GM21381 (cell line): ENCODE results near the gene COL9A3.
A peak's percentile ranks its signal among the peaks of the same experiment; 100 is the strongest.

Experiments used
- ATAC-seq: cut with Tn5 transposase; IDR thresholded peaks from one replicate; pipeline ENCODE4 v1.9.1; 2021; ENCODE audit warnings: mild to moderate bottlenecking, moderate library complexity; ENCODE audit not compliant: unreplicated experiment

Gene COL9A3

DNA sequence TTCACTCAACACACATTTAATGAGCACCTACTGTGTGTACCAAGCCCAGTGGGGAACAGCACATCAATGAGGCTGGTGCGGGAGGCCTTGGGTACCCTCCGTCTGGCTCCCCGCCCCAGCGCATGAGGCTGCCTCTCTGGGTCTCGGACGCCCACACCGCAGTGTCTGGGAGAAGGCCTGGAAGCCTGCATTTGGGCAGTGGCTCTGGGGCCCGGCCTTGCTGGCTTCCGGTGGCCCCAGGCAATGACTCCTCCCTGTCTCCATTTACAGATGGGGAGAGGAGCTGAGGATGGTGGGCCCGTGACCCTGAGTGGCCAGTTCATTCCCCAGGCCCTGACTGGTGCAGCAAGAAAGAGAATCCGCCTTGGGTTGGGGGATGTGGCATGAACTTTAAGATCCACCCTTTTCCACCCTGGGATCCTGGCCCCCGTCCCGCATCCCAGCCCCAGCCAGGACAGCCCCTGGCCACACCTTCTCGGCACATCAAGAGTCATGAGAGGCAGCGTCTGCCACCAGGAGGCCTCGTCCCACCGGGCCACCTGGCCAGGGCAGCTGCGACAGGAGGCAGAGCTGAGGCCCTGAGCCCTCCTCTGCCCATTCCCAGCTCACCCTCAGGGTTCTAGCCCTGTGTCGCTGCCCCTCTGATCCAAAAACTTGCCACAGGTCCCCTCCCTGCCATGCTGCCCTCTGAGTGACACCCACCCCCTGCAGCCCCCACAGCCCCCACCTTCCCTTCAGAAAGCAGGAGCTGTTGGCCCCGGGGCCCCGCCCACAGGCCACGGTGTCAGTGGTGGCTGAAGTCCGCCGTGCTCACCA, 38.0 kb upstream of the COL9A3 start:
- no peak for ATAC-seq

DNA sequence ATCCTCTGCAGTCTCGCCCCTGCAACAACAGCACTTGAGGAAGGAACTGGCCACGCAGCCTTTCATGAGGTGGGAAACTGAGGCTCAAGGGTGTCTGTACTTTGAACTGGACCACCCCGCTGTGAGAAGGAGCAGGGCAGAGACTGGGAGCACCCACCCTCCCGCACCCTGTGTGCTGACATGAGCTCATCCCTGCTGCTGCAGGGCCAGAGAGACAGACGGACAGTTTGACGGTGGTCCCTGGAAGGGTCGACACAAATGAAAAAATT, 37.5 kb upstream of the COL9A3 start:
- ATAC-seq = no peak

DNA sequence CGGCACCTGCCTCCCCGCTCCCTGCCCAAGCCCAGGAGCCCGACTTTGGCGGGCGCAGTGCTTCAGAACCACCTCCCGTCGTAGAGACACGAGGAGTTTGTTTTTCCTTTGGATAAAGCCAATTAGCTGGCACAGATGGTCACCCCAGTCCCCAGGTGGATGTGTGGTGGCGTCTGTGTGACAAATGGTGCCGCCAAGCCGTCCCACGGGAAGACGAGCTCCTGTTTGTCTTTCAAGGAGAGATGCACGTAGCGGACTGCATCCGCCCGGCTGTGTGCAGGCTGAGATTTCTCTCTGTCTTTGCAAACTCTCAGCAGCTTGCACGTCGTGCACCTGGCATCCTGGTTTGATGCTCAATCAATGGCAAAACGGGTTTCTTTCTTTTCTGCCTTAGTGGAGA, 36.6 kb upstream of the COL9A3 start:
- no peak for ATAC-seq

DNA sequence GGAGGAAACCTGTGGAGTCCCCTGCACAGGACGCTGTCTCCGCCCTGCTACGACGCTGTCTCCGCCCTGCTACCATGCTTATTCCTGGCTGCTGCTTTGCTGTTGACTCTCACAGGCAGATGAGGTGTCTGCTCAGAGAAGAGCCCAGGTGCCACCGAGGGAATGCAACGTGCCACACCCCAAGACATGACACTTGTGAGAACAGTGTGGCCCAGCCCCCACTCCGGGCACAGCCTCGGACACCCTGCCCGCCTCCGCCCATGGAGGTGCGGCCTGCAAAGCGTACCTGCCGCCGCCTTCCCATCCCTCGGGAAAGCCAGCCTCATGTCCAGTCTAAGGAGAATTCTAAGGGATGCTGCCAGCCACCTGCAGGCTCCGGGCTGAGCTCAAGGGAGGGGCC, 36.2 kb upstream of the COL9A3 start:
- no peak for ATAC-seq

DNA sequence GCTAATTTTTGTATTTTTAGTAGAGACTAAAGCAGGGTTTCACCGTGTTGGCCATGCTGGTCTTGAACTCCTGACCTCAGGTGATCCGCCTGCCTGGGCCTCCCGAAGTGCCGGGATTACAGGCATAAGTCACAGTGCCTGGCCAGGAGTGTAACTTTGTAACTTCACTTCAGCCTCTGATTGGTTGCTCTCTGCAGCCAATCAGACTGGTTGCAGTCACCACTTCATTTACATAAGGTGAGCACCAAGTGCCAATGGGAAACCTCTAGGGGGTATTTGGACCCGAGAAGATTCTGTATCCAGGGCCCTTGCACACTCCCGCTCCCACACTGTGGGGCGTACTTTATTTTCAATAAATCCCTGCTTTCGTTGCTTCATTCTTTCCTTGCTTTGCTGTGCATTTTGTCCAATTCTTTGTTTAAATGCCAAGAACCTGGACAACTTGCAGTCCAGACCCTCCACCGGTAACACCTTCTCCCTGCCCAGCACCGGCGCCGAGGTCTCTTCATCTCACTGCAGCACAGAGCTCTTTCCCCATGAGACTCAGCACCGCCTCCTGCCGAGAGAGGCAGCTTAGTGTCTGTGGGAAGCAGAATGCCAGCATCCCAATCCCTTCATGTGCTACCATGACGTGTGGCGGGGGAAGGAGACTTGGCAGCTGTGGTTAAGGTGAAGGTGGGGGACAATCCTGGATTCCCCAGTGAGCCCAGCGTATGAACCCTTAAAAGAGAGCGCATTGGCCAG, 34.5 kb upstream of the COL9A3 start:
- ATAC-seq = no peak

DNA sequence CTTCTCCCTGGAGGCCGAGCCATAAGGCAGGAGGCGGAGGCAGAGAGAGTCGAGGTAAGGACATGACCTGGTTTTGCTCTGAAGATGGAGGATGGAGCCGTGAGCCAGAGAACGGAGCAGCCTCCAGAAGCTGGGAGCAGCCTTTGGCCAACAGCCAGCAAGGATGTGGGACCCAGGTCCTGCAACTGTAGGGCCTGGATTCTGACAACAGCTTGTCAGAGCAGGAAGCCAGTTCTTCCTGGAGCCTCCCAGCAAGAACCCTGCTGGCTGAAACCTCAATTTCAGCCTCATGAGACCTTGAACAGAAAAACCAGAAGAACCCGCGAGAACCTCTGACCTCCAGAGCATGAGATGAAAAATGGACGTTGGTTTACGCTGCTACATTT, 34.0 kb upstream of the COL9A3 start:
- no peak for ATAC-seq

DNA sequence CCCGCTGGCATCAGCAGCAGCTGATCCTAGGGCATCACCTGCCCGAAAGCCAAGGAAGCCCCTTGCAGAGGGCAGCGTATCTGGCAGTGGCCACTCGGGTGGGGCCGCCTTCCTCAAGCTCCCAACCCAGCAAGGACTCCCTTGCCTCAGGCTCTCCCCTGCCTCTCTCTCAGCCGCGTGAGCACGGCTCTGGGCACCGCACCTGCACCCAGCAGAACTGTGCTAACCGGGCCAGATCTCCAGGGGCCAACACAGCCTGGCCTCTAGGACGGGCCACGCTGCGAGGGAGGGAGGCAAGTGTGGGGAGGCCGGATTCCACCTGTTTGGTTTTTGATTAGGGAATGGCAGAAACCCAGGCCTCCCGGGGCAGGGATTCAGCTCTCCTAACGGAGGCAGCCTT, 32.4 kb upstream of the COL9A3 start:
- no peak for ATAC-seq

DNA sequence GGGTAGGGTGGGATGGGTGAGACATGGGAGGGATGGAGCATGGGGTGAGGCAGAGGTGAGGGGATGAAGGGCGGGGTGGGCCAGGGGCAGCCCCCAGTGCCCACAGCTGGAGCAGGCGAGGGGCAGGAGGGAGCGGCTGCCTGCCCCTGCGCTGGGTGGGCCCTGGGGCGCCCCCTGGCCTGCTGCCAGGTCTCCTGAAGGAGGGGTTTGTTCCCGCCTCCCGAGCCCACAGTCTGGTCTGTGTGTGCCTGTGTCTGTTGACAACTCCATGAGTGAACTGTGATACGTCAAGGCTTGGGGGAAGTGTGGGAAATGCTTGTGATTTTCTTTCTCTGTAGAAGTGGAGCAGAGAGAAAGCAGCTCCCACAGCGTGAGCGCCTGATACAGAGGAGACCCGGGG, 31.5 kb upstream of the COL9A3 start:
- no peak for ATAC-seq

DNA sequence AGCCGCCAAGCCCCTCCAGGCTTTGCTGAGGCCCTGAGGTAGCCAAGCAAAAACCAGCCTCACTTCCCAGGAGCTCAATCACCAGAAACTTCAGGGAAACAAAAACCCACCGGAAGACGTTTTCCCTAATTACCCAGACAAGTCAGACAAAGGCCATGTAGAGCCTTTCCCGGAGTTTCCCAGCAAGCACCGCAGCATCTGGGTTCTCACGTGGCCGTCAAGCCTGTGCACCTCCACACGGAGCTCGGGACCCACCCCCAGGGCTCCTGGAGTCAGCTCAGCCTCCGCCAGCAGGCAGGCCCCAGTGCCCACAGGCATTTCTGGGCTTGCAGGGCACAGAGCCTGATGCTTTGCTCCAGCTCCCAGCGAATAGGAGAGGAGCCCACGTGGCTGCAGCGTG, 30.7 kb upstream of the COL9A3 start:
- ATAC-seq = no peak

DNA sequence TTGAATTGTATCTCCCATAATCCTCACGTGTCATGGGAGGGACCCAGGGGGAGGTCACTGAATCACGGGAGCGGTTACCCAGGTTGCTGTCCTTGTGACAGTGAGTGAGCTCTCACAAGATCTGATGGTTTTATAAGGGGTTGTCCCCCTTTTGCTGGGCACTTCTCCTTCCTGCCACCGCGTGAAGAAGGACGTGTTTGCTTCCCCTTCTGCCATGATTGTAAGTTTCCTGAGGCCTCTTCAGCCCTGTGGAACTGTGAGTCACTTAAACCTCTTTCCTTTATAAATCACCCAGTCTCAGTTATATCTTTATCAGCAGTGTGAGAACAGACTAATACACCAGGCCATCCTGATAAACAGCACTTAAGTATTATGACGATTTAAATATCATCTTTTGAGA, 29.5 kb upstream of the COL9A3 start:
- no peak for ATAC-seq

DNA sequence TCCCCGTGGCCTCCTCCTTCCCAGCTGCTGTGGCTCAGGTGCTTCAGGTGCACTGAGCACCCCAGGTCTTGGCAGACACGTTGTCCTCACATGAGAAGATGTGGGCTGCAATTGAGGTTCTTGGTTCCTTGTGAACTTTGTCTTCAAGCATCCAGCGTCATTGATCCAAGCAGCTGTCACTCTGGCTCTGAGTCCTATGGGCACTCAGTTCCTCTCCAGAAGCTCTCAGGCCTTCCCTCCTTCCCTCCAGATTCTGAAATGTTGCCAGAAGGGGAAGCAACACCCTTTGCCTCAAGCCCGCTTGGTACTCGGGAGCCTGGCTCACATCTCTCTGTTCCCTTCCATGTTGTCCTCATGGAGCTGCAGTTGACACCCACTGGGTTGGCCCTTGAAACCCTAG, 29.0 kb upstream of the COL9A3 start:
- no peak for ATAC-seq

DNA sequence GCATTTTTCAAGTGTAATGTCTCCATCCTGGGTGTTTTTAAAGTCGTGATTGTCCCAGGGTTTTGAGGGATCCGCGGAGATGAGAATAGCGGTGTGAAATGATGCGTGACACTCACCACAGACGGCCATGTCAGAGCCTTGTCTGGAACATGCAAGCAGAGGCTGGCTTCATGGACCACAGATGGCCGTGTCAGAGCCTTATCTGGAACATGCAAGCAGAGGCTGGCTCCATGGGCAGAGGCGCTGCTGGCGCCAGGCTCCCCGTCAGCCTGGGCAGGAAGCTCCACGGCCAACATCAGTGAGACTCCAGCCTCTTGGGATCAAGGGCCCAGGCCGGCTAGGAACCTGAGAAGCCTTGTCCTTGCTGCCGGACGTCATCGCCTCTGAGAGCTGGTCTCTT, 28.2 kb upstream of the COL9A3 start:
- no peak for ATAC-seq

DNA sequence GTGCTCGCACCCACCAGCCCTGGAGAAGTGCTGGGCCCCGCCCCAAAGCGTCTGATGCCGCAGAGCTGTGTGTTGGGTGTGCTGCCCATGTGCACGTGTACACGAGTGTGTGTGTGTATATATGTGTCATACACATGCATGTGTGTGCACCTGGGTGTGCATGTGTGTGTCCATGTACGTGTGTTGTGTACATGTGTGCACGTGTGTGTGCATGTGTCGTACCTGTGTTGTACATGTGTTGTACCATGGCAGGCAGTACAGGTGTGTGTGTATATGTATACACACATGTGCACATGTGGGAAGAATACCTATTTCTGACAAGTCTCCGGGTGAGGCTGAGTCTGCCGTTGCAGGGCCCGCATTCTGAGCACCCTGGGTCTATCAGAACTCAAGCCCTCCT, 26.8 kb upstream of the COL9A3 start:
- ATAC-seq = no peak

DNA sequence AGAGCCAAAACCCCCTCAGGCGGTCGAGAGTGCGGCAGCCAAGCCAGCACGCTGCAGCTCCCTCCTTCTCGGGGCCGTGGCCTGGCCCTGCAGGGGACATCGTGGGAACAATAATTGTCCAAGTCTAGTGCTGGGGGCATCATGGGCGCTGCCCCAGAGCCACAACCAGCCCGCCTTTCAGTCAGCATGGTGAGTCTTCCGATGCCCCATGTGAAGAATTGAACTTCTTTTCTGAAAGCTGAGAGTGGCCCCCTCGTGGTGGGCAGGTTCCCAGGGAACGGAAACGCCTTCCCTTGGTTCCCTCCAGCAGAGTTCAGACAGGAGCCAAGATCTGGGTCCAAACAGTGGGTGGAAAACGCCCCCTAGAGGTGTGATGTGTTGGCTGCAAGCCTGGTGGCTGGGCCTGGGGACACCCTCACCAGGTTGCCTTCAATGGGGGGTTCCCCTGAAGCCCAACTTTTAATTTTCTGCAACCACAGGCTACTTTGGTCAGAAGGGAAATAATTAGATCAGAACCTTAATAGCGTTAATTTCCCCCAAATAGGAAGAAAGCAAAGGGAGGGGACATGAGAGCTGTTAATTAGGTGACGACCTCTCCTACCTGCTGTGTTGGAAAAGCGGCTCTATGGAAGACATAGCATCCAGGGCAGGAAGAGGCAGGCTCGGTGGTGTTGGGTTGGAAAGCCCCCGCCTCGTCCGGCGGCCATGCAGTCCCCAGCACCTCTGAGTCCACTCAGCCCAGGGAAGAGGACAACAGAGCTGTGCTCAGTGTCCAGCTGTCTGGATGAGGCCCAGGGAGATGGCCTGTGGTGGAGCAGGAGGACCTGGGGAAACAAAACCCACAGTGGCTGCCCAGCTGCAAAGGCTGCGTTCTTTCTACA, 25.3 kb upstream of the COL9A3 start:
- no peak for ATAC-seq

DNA sequence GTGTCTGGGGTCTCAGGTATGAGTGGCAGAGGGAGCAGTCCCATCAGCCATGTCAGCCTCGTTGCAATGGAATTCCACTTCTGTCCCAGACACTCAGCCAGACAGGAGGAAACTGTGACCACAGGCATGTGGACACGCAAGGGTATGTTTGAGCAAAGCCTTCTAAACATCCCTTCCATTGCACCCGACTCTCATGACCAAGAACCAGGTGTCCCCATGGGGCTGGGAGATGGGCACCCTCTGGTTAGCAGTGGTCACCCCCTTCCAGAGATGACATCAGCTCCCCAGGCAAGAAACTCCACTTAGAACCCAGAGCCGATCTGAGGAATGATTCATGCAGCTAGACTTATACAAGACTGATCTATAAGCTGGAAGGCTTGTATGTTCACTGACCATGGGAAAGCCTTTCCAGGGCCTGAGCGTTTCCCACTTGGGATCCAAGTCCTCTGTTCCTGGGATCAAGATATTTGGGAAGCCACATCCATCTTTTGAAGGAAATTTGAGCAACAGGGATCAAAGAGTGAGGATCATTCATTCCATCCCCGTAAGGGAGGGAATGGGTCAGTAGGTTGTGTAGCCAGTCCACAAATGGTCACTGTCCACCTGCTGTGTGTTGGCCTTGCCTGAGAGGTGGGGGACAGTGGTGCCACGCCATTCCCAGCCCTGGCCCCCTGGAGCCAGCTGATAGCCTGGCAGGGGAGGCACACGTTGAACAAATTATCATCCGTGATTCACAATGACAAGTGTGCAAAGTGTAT, 24.5 kb upstream of the COL9A3 start:
- no peak for ATAC-seq

DNA sequence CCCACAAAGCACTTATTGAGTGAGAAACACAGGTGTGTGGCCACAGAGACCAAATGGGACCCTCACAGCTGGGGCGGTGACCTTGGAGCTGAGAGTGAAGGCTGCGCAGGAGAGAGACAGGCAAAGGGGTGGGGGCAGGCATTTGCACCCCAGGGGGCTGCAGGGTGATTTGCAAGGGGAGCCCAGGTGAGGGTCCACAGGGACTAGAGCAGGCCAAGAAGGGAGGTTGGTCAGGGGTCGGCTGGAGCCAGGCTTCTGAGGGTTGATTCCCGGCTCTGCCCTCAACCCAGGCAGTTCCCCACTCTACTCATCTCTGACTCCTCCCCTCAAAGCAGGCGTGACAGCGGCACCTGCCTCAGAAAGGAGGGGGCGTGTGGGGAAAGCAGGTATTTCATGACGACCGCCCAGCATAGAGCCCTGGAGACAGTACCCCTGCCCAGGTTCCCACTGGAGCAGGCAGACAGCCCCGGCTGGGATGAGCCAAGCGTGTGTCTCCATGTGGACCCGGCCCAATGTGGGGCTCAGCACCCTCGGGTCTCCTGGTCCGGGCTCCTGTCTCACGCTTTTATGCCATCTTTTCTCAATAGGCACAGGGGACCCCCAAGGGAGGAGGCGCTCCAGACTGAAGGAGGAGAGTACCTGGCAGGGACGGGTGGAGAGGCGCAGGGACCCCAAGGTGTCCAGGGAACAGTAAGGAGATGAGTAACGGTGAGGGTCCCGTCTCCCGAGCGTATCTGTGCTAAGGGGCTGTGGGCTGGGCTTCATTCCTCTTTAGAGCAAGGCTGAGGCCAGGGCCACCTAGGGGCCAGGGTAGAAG, 23.7 kb upstream of the COL9A3 start:
- ATAC-seq = no peak

DNA sequence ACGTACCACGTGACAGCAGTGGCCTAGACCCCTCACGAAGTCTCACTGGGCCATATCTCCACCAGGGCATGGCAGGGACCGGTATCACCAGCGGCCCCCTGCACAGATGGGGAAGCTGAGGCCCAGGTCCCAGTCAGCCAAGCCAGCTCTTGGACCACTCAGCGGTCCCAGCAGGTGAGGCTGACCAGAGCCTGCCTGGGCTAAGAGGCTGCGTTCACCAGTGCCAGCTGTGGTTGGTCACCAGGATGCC, 23.2 kb upstream of the COL9A3 start:
- no peak for ATAC-seq

DNA sequence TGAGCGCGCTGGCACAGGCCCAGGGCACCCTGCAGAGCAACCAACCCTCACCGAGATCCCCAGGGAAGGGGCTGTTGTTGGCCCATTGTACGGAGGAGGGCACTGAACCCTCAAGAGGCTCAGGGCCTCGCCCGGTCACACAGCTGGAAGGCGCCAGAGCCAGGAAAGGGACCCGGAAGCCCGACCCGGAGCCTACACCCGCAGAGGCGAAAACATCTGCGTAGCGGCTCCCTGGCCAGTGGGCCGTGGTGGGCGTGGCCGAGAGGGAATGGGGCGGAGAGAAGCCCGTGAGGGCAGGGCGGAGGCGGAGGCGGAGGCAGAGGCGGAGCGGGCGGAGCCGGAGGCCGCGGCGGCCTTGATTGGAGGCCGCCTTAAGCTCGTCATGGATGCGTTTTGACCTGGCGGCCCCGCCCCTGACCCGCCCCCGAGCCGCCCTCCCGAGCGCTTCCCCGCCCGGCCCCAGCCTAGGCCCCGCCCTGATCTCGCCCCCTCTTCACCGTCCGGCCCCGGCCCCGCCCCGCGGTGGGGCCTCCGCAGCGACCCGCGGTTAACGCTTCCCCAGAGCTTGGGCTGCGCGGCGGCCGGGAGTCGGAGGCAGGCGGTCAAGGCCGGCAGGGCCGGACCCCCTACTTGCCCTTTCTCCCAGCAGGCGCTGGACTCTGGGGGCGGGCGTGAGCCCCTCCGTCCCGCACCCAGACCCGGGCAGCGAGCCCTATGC, 22.7 kb upstream of the COL9A3 start:
- peak; percentile 69 for ATAC-seq

DNA sequence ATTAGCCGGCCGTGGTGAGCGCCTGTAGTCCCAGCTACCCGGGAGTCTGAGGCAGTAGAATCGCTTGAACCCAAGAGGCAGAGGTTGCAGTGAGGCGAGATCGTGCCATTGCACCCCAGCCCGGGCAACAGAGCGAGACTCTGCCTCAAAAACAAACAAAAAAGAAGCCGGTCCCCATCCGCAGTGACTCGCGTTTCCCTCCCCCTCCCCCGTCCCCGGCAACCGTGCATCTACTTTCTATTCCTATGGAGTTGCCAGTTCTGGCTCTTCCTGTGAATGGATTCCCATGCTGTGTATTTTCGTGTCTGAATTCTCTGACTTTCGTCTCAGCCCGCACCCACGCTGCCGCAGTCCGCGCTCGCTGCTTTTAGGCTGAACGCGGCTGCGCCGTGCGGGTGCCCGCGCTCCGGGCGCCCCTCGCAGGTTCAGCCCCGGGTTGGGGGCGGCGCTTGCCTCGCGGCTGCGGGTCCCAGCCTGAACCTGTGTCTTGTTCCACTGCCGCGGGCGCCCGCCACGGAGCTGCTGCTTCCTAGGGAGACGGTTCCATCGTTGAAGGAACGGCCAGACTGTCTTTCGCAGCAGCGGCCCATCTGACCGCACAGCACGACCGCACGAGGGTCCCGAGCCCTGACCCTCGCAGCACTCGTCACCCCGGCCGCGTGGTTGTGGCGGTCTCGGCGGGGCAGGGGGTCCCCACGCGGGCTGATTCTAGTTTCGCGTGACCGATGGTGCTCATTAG, 21.7 kb upstream of the COL9A3 start:
- no peak for ATAC-seq
